NCI-H187 (cell line): Measurements from ENCODE around the gene IFT122.

Source experiments
- DNase-seq, 2 experiments: peaks; one replicate each; lab custom pipeline; 2025; lab: John Stamatoyannopoulos, UW

The IFT122 gene

DNA sequence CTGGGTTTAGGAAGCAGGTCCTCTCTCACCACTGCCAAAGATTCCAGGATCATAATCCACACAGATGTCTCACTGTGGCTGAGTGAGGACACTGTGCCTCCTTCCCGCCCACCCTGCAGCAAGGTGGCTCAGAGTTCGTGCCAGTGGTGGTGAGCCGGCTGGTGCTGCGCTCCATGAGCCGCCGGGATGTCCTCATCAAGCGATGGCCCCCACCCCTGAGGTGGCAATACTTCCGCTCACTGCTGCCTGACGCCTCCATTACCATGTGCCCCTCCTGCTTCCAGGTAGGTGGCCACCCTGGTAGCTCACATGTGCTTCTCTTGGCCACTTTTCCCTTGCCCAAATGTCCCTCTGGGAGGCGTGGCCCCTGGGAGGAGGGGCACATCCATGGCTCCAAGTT, 79.4 kb downstream of the IFT122 start:
- no peak for DNase-seq

- no peak for DNase-seq
These were observed 80.1 kb downstream of the IFT122 start for GRCh38 chr3:129519896-129520715.

- no peak for DNase-seq
These were observed 80.9 kb downstream of the IFT122 start for GRCh38 chr3:129520960-129521359.

DNA sequence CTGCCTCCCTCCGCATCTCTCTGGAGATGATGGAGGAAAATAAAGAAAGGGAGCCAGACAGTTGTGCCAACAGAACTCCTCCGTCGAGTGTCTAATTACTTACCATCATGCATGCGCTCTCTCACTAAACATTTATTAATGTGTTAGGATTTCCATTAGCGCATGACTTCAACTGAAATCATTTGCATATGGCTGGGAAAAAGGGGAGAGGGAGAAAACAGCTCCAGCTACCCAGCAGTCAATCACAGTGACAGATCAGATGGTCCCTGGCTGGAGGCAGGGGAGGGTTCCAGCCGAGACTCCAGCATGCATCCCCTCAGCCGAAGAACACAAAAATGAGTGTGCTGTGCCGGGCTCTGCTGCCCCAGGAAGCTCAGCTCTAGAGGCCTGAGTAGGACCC, 81.6 kb downstream of the IFT122 start:
- no peak for DNase-seq

GRCh38 chr3:129522953-129523352, 82.9 kb downstream of the IFT122 start:
- no peak for DNase-seq

GRCh38 chr3:129524081-129524480, 84.1 kb downstream of the IFT122 start:
- DNase-seq: no peak

DNA sequence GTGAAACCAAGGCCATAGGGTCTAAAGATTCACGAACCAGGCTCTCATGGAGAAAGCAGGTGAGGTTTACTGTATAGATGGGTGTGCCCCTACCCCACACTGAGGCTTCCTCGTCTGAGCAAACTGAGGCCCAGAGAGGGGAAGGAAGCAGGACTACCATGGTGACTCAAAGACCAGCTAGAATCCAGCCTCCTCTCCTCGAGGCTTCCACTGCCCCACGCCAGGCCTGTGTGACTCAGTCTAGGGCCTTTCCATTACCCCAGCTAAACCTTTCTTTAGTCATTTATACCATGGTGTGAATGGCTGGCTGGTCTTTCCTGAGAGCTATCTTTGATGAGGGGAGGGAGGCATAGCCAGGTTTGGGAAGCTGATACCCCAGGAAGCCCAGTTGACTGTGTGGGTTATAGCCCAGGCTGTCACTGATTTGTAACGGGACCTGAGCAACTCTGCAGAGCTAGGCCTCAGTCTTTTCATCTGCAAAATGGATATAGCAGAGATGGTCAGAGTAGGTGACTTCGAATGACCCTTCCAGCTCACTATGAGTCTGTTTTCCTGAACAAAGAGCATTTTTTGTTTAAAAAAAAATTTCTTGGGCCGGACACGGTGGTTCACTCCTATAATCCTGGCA, 85.4 kb downstream of the IFT122 start:
- no peak for DNase-seq

DNA sequence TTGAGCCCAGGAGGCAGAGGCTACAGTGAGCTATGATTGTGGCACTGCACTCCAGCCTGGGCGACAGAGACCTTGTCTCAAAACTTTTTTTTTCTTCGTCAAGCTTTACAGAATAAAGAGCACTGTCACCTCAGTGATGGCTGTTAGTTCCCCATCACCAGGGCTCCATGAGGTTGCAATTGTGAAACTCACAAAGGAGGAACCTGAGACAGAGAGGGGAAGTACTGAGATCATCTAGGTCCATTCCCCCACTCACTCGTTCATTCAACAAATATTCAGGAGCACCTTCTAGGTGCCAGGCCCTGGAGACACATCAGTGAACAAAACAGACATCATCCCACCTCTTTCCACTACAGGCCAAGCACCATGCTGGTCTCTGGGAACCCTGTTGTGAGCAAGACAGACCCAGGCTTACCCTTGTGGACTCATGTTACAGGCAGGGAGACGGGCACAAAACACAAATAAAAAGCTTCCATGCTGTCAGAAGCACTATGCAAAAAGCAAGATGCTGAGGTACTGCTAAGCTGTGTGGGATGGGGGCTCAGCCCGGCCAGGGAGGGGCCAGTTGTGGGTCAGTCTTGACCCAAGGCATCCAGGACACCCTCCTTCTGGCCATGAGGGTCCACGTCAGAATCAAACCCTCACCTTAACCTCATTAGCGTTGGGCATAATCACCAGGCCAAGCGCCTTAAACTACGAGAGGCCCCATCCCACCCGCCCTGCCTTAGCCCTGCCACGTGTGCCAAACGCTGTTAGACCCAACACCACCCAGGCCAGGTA, 86.3 kb downstream of the IFT122 start:
- DNase-seq: no peak

DNA sequence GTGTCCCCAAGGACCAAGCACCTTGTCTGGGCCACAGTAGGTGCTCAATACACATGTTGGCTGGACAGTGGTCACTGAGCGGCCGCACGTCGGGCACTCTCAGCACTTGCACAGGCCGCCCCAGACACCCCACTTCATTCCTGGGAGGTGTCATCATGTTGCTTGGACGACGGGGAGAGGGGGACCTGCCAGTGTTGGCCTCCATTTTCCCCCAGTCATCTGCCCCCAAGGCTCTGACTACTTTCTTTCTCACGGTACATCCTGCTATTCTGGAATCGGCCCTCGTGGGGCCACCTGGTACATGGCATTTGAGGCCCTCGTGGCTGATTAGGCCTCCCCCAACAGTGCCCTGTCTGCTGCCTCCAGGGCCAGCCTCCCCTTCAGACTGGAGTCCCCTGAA, 87.2 kb downstream of the IFT122 start:
- DNase-seq: no peak

- DNase-seq: no peak
These were observed 88.6 kb downstream of the IFT122 start, which contains the start of gene RHO for GRCh38 chr3:129528589-129529100. RHO (plus strand) TSS chr3:129528639; CDS start chr3:129528734, 95 bp downstream.

DNA sequence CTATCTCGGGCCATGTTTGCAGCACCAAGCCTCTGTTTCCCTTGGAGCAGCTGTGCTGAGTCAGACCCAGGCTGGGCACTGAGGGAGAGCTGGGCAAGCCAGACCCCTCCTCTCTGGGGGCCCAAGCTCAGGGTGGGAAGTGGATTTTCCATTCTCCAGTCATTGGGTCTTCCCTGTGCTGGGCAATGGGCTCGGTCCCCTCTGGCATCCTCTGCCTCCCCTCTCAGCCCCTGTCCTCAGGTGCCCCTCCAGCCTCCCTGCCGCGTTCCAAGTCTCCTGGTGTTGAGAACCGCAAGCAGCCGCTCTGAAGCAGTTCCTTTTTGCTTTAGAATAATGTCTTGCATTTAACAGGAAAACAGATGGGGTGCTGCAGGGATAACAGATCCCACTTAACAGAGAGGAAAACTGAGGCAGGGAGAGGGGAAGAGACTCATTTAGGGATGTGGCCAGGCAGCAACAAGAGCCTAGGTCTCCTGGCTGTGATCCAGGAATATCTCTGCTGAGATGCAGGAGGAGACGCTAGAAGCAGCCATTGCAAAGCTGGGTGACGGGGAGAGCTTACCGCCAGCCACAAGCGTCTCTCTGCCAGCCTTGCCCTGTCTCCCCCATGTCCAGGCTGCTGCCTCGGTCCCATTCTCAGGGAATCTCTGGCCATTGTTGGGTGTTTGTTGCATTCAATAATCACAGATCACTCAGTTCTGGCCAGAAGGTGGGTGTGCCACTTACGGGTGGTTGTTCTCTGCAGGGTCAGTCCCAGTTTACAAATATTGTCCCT, 89.6 kb downstream of the IFT122 start:
- DNase-seq: no peak

GRCh38 chr3:129530251-129530791, 90.3 kb downstream of the IFT122 start:
- no peak for DNase-seq

GRCh38 chr3:129530821-129531220, 90.8 kb downstream of the IFT122 start:
- DNase-seq: no peak

DNA sequence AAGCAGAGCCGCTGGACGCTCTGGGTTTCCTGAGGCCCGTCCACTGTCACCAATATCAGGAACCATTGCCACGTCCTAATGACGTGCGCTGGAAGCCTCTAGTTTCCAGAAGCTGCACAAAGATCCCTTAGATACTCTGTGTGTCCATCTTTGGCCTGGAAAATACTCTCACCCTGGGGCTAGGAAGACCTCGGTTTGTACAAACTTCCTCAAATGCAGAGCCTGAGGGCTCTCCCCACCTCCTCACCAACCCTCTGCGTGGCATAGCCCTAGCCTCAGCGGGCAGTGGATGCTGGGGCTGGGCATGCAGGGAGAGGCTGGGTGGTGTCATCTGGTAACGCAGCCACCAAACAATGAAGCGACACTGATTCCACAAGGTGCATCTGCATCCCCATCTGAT, 91.7 kb downstream of the IFT122 start:
- DNase-seq: no peak

DNA sequence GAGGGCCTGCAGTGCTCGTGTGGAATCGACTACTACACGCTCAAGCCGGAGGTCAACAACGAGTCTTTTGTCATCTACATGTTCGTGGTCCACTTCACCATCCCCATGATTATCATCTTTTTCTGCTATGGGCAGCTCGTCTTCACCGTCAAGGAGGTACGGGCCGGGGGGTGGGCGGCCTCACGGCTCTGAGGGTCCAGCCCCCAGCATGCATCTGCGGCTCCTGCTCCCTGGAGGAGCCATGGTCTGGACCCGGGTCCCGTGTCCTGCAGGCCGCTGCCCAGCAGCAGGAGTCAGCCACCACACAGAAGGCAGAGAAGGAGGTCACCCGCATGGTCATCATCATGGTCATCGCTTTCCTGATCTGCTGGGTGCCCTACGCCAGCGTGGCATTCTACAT, 92.2 kb downstream of the IFT122 start:
- DNase-seq: no peak

DNA sequence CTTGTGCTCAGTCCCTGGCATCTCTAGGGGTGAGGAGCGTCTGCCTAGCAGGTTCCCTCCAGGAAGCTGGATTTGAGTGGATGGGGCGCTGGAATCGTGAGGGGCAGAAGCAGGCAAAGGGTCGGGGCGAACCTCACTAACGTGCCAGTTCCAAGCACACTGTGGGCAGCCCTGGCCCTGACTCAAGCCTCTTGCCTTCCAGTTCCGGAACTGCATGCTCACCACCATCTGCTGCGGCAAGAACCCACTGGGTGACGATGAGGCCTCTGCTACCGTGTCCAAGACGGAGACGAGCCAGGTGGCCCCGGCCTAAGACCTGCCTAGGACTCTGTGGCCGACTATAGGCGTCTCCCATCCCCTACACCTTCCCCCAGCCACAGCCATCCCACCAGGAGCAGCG, 93.4 kb downstream of the IFT122 start:
- DNase-seq: no peak

- no peak for DNase-seq
These were observed 94.5 kb downstream of the IFT122 start for GRCh38 chr3:129534428-129535027.

DNA sequence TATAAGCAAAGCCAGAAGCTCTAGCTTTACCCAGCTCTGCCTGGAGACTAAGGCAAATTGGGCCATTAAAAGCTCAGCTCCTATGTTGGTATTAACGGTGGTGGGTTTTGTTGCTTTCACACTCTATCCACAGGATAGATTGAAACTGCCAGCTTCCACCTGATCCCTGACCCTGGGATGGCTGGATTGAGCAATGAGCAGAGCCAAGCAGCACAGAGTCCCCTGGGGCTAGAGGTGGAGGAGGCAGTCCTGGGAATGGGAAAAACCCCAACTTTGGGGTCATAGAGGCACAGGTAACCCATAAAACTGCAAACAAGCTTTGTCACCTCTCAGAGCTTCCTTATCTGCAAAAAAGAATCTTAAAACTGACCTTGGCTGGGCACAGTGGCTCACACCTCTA, 95.1 kb downstream of the IFT122 start:
- DNase-seq: no peak

DNA sequence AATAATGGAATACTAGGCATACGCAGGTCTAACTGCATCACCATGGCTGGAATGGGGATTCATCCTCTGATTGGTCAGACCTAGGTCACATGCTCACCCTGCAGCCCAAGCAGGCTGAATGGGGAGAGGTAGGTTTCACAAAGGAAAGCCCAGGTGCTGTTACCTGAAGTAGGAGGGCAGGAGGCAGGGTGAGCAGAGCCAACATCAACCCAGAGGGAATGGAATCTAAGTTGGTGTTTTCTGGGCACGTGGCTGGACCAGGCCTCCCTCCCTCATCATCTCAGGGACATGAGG, 96.3 kb downstream of the IFT122 start:
- DNase-seq: no peak

DNA sequence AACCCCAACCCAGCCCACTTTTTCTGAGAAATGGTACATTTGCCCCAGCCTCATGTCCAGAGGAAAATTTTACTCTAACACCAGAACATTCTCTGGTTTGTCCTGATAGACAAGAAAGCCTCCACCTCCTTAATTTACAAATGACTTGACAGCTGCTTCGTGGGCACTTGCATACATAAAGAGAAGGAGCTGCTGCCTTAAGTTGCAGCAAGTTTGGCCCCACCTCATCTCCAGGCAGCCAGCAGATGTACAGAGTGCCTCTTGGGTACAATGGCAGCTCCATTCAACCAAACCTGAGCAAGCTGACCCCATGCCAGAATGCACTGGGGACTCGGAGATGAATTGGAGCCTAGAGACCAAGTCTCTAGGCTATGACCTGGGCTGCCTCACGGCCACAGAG, 96.8 kb downstream of the IFT122 start:
- DNase-seq: no peak

DNA sequence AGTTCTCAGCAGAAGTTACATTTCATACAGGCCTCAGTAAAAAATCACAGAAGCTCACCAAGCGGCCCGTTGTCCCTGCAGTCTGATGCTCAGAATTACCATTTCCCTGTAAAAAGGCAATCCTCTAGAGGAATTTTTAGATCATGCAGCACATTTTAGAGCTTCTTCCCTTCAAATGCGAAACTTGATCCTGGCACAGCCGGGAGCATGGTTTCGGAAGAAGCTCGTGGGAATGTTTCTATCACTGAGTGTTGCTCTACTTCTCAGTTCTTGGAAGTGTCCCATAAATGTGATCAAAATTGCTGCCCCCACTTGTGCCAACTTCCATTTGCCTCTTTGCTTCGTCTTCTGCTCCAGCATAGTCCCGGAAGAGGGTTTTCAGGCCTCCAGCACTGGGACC, 99.2 kb downstream of the IFT122 start:
- no peak for DNase-seq
